Right atrium auricular region (tissue), 2 donors: Measurements from ENCODE around the gene ADAMTS14. TPM values are rescaled to one million over a fixed set of nuclear protein-coding genes. Genes with fewer than 3 reads are reported as not detected.

Experiments
- DNase-seq: peaks from one replicate; pipeline ENCODE4 v3.0.0-alpha.2; 2019; ENCODE audit warnings: low spot score
- H3K27ac ChIP-seq, 2 donors: fragments of 200-600 bp; sonication (generic); 1 replicate in 1 of 2; 2 replicates in 1 of 2; pipeline ENCODE4 v1.5.1; 2016 to 2019
- H3K27me3 ChIP-seq, 2 donors: fragments of 200-600 bp; sonication (generic); one replicate each; pipeline versions ENCODE4 v1.5.1 to v1.6.0; 2017 to 2019
- H3K36me3 ChIP-seq: fragments of 200-600 bp; sonication (generic); one replicate; pipeline ENCODE4 v1.5.1; 2016
- H3K4me1 ChIP-seq, 2 donors: fragments of 200-600 bp; sonication (generic); one replicate each; pipeline versions ENCODE4 v1.5.1 to v1.6.0; 2017 to 2019
- H3K4me3 ChIP-seq, 2 donors: fragments of 200-600 bp; sonication (generic); 1 replicate in 1 of 2; 2 replicates in 1 of 2; pipeline ENCODE4 v1.5.1; 2017 to 2019; ENCODE audit warnings: mild to moderate bottlenecking in 1 of 2, moderate library complexity in 1 of 2
- H3K9me3 ChIP-seq, 2 donors: fragments of 200-600 bp; sonication (generic); one replicate each; pipeline ENCODE4 v1.5.1; 2019
- CTCF ChIP-seq, 2 donors: fragments of 200-600 bp; sonication (generic); IDR thresholded peaks; one replicate each; pipeline ENCODE4 v1.5.1; 2019; ENCODE audit warnings: antibody characterized with exemption in 2 of 2
- total RNA-seq, 2 donors: library from RNA; depleted of rRNA; stranded (reverse); fragments of >200 nt; gene quantifications; one replicate each; pipeline ENCODE4 v1.1.0, GENCODE V29; 2016

ADAMTS14 gene
- total RNA-seq, 2 donors from 2014 or later = not detected

- no peak overlapping the region for H3K27ac ChIP-seq
- TF ChIP-seq CTCF (IDR thresholded peaks at IDR 0.05) = no peak
- no peaks in the 10 kb centered on the region for H3K27me3 ChIP-seq
- H3K9me3 ChIP-seq = no peaks in the 10 kb centered on the region
- no peak overlapping the region for H3K4me3 ChIP-seq
- H3K36me3 ChIP-seq = no peaks in the 10 kb centered on the region
- DNase-seq = no peak
- peaks cover 0 to 4% of the 10 kb centered on the region in 2 donors for H3K4me1 ChIP-seq
Observed at GRCh38 chr10:70685455-70685911, 13.2 kb downstream of the ADAMTS14 start.

- Histone ChIP-seq H3K27ac (no peak overlapping the region), H3K4me1 (no peaks in the 10 kb centered on the region), H3K27me3 (no peaks in the 10 kb centered on the region), H3K4me3 (no peak overlapping the region), H3K36me3 (no peaks in the 10 kb centered on the region), H3K9me3 (no peaks in the 10 kb centered on the region)
- TF ChIP-seq CTCF (IDR thresholded peaks at IDR 0.05) = no peak
- no peak for DNase-seq
Observed at GRCh38 chr10:70688828-70689227, 16.5 kb downstream of the ADAMTS14 start.

GRCh38 chr10:70689661-70690060 lies 17.4 kb downstream of the ADAMTS14 start:
- Histone ChIP-seq H3K27ac (no peak overlapping the region), H3K27me3 (no peaks in the 10 kb centered on the region), H3K4me1 (no peaks in the 10 kb centered on the region), H3K9me3 (no peaks in the 10 kb centered on the region), H3K36me3 (no peaks in the 10 kb centered on the region), H3K4me3 (no peak overlapping the region)
- no peak for DNase-seq
- TF ChIP-seq CTCF (IDR thresholded peaks at IDR 0.05) = no peak

GRCh38 chr10:70690589-70690988 lies 18.3 kb downstream of the ADAMTS14 start:
- H3K27ac ChIP-seq = no peak overlapping the region
- no peaks in the 10 kb centered on the region for H3K9me3 ChIP-seq
- no peaks in the 10 kb centered on the region for H3K36me3 ChIP-seq
- H3K4me3 ChIP-seq = no peak overlapping the region
- DNase-seq = no peak
- H3K4me1 ChIP-seq = no peaks in the 10 kb centered on the region
- no peaks in the 10 kb centered on the region for H3K27me3 ChIP-seq
- TF ChIP-seq CTCF (IDR thresholded peaks at IDR 0.05) = no peak

GRCh38 chr10:70691611-70692010 lies 19.3 kb downstream of the ADAMTS14 start:
- DNase-seq = no peak
- Histone ChIP-seq H3K4me3 (no peak overlapping the region), H3K27ac (no peak overlapping the region), H3K4me1 (no peaks in the 10 kb centered on the region), H3K27me3 (no peaks in the 10 kb centered on the region), H3K9me3 (no peaks in the 10 kb centered on the region), H3K36me3 (no peaks in the 10 kb centered on the region)
- TF ChIP-seq CTCF (IDR thresholded peaks at IDR 0.05) = no peak

- DNase-seq = no peak
- H3K9me3 ChIP-seq = no peaks in the 10 kb centered on the region
- no peak overlapping the region for H3K27ac ChIP-seq
- no peak for TF ChIP-seq CTCF (IDR thresholded peaks at IDR 0.05)
- no peak overlapping the region for H3K4me3 ChIP-seq
- no peaks in the 10 kb centered on the region for H3K27me3 ChIP-seq
- no peaks in the 10 kb centered on the region for H3K36me3 ChIP-seq
- H3K4me1 ChIP-seq = no peaks in the 10 kb centered on the region
Observed at GRCh38 chr10:70692043-70692603, 19.8 kb downstream of the ADAMTS14 start.
